Psoas muscle (tissue), 8 donors: ENCODE data around the gene ESAM. TPM values are rescaled to one million over a fixed set of nuclear protein-coding genes. Genes with fewer than 3 reads are reported as not detected.

Experiments used
- ATAC-seq, 4 donors: fragments of 200-7000 bp; cut with Tn5 transposase; one replicate each; pipeline ENCODE4 v1.9.1; 2020; ENCODE audit warnings: moderate library complexity in 3 of 4, mild to moderate bottlenecking in 2 of 4
- DNase-seq, 2 donors: peaks; one replicate each; pipeline ENCODE4 v3.0.0-alpha.2; 2020
- H3K27ac ChIP-seq: fragments of 200-600 bp; one replicate; pipeline ENCODE4 v1.8.0; 2022
- H3K27me3 ChIP-seq, 3 donors: fragments of 200-600 bp in 1 of 3; one replicate each; pipeline versions ENCODE4 v1.6.1 to v1.8.0; 2013 to 2022; ENCODE audit warnings: low read length in 2 of 3, mild to moderate bottlenecking in 2 of 3, moderate library complexity in 1 of 3; ENCODE audit not compliant: insufficient read depth in 3 of 3
- H3K36me3 ChIP-seq, 2 donors: fragments of 200-600 bp in 1 of 2; one replicate each; pipeline versions ENCODE4 v1.6.1 to v1.8.0; 2013 to 2022; ENCODE audit warnings: low read depth in 1 of 2, mild to moderate bottlenecking in 1 of 2, moderate library complexity in 1 of 2; ENCODE audit not compliant: insufficient read depth in 1 of 2
- H3K4me1 ChIP-seq: fragments of 200-600 bp; one replicate; pipeline ENCODE4 v1.8.0; 2022
- H3K4me3 ChIP-seq: fragments of 200-600 bp; one replicate; pipeline ENCODE4 v1.8.0; 2022; ENCODE audit warnings: mild to moderate bottlenecking
- H3K9me3 ChIP-seq: fragments of 200-600 bp; one replicate; pipeline ENCODE4 v1.8.0; 2022
- CTCF ChIP-seq: fragments of 200-600 bp; IDR thresholded peaks from one replicate; pipeline ENCODE4 v1.8.0; 2022; ENCODE audit warnings: antibody characterized with exemption
- WGBS, 3 donors: extraction: QIAGEN DNeasy Blood & Tissue Kit; methylation state at CpG; one replicate each; pipeline versions ENCODE4 v1.1.6 to v1.1.7; 2013; 5-methylcytosine and 5-hydroxymethylcytosine counted together
- intact Hi-C, 2 donors: fragments of 100-400 bp; cut with DNase I; formaldehyde crosslinking; loops; one replicate each; pipeline versions ENCODE4 v1.11.0 to v1.14.2; 2022
- polyA plus RNA-seq, 3 donors: library from polyadenylated mRNA; stranded (reverse); fragments of 200-250 nt; gene quantifications; one replicate each; pipeline ENCODE4 v1.2.3, GENCODE V29; 2013
- total RNA-seq, 4 donors: library from RNA; stranded (reverse); fragmentation: NEBNext Ultra II Directional in 2 of 4; extraction: Animal tissue kit (Norgen Biotek cat#: 25700) in 2 of 4; gene quantifications; one replicate each; pipeline versions ENCODE4 v1.2.1 to v1.2.4, GENCODE V29; 2021 to 2023
- donor health status: healthy with polysubstance abuse.
- donor health status: DM: no; HTN: no; CAD: no; lungs with moderate emphysema.
- donor health status: Bipolar disorder and iron deficiency.
- donor health status: healthy.
- donor health status: DM: yes; HTN: yes; CAD: no.
- donor health status: DM: no; HTN: no; CAD: no.
- donor health status: DM: no; HTN: no; CAD: no.
- donor health status: DM: yes; HTN: yes; CAD: no.

ESAM gene
- total and polyA plus RNA-seq, 7 donors: 18.4 to 37.2 (median 27.9) TPM

- 67 to 74% (median 73%) methylated on average over 3 to 4 of the region's 4 CpGs for WGBS, 3 donors
- TF ChIP-seq CTCF: no peak
- peaks cover 11% of the 10 kb centered on the region for H3K4me1 ChIP-seq
- no peak overlapping the region for H3K4me3 ChIP-seq
- no peak overlapping the region for H3K27ac ChIP-seq
- ATAC-seq: no peak
- peaks cover 0 to 6% of the 10 kb centered on the region in 2 donors for H3K36me3 ChIP-seq
- no peak for DNase-seq
- peaks cover 0 to 54% (median 14%) of the 10 kb centered on the region in 3 donors for H3K27me3 ChIP-seq
- H3K9me3 ChIP-seq: no peaks in the 10 kb centered on the region
- intact Hi-C loops: no loop called here
Measured at GRCh38 chr11:124754309-124754708, 7.8 kb downstream of the ESAM start.

- H3K4me1 ChIP-seq: peaks cover 4% of the 10 kb centered on the region
- 82 to 88% (median 84%) methylated on average over 7 of the region's 7 CpGs for WGBS, 3 donors
- no peak overlapping the region for H3K4me3 ChIP-seq
- H3K27me3 ChIP-seq: peaks cover 0 to 49% (median 13%) of the 10 kb centered on the region in 3 donors
- intact Hi-C loops: no loop called here
- DNase-seq: no peak
- ATAC-seq: no peak
- no peak overlapping the region for H3K27ac ChIP-seq
- peaks cover 0 to 6% of the 10 kb centered on the region in 2 donors for H3K36me3 ChIP-seq
- H3K9me3 ChIP-seq: no peaks in the 10 kb centered on the region
- no peak for TF ChIP-seq CTCF
Measured at GRCh38 chr11:124753624-124754023, 8.5 kb downstream of the ESAM start.

GRCh38 chr11:124753205-124753604 lies 8.9 kb downstream of the ESAM start:
- H3K9me3 ChIP-seq: no peaks in the 10 kb centered on the region
- peaks cover 3% of the 10 kb centered on the region for H3K4me1 ChIP-seq
- DNase-seq (no peak), ATAC-seq (no peak)
- no peak for TF ChIP-seq CTCF
- H3K27ac ChIP-seq: no peak overlapping the region
- peaks cover 0 to 6% of the 10 kb centered on the region in 2 donors for H3K36me3 ChIP-seq
- intact Hi-C loops: no loop called here
- H3K27me3 ChIP-seq: peaks cover 0 to 49% (median 16%) of the 10 kb centered on the region in 3 donors
- no peak overlapping the region for H3K4me3 ChIP-seq

GRCh38 chr11:124752471-124753102 lies 9.5 kb downstream of the ESAM start:
- Histone ChIP-seq H3K36me3 (peaks cover 0 to 6% of the 10 kb centered on the region in 2 donors), H3K27ac (no peak overlapping the region), H3K4me1 (peaks cover 4% of the 10 kb centered on the region), H3K9me3 (no peaks in the 10 kb centered on the region), H3K27me3 (peaks cover 0 to 49% (median 15%) of the 10 kb centered on the region in 3 donors), H3K4me3 (no peak overlapping the region)
- DNase-seq: no peak
- no peak for ATAC-seq
- intact Hi-C loops: no loop called here
- 47 to 61% (median 48%) methylated on average over 10 of the region's 10 CpGs for WGBS, 3 donors
- no peak for TF ChIP-seq CTCF
